ENCODE measurements around the gene ATP5PO. TPM values are rescaled to one million over a fixed set of nuclear protein-coding genes. Genes with fewer than 3 reads are reported as not detected.
"Not testable (repeated sequence)": the region's sequence is repeated elsewhere in the genome, so short reads cannot be mapped to it uniquely, and the experiment has no call there.

Gene ATP5PO
- total RNA-seq, 2 experiments from 2014 or later, result 167 TPM

- H3K27me3 Mint-ChIP-seq, result peaks cover 2% of the 10 kb centered on the region
- POLR2A ChIA-PET, result no interaction called here
- no peak for ATAC-seq (ENCODE audit: low read depth)
Observed at GRCh38 chr21:33885172-33885514, 30.5 kb downstream of the ATP5PO start.

GRCh38 chr21:33884376-33885171, 31.0 kb downstream of the ATP5PO start:
- H3K27ac Mint-ChIP-seq, result no peak overlapping the region
- no peak overlapping the region for H3K4me3 Mint-ChIP-seq
- peaks cover 2% of the 10 kb centered on the region for H3K27me3 Mint-ChIP-seq
- H3K36me3 Mint-ChIP-seq, result no peaks in the 10 kb centered on the region
- no peaks in the 10 kb centered on the region for H3K9me3 Mint-ChIP-seq
- POLR2A ChIA-PET, result no interaction called here
- DNase-seq, result no peak
- no peak for ATAC-seq (ENCODE audit: low read depth)
- peaks cover 2% of the 10 kb centered on the region for H3K4me1 Mint-ChIP-seq

More at GRCh38 chr21:33885172-33885514, 30.5 kb downstream of the ATP5PO start:
- Mint-ChIP-seq H3K9me3 (no peaks in the 10 kb centered on the region), H3K4me3 (no peak overlapping the region), H3K4me1 (peaks cover 2% of the 10 kb centered on the region), H3K27ac (no peak overlapping the region), H3K36me3 (no peaks in the 10 kb centered on the region)
- DNase-seq, result no peak

GRCh38 chr21:33883118-33883517, 32.5 kb downstream of the ATP5PO start:
- Mint-ChIP-seq H3K36me3 (no peaks in the 10 kb centered on the region), H3K9me3 (no peaks in the 10 kb centered on the region), H3K27me3 (peaks cover 4% of the 10 kb centered on the region), H3K4me1 (peaks cover 2% of the 10 kb centered on the region), H3K27ac (no peak overlapping the region), H3K4me3 (no peak overlapping the region)
- ATAC-seq (ENCODE audit: low read depth) (no peak), DNase-seq (no peak)
- POLR2A ChIA-PET, result no interaction called here

GRCh38 chr21:33881689-33882440, 33.7 kb downstream of the ATP5PO start:
- Mint-ChIP-seq H3K4me3 (no peak overlapping the region), H3K4me1 (peaks cover 2% of the 10 kb centered on the region), H3K9me3 (no peaks in the 10 kb centered on the region), H3K27ac (no peak overlapping the region), H3K27me3 (peaks cover 4% of the 10 kb centered on the region), H3K36me3 (no peaks in the 10 kb centered on the region)
- POLR2A ChIA-PET, result no interaction called here
- DNase-seq (no peak), ATAC-seq (ENCODE audit: low read depth) (no peak)

GRCh38 chr21:33880626-33881025, 35.0 kb downstream of the ATP5PO start:
- Mint-ChIP-seq H3K27me3 (peaks cover 4% of the 10 kb centered on the region), H3K4me1 (peaks cover 2% of the 10 kb centered on the region), H3K27ac (no peak overlapping the region), H3K36me3 (no peaks in the 10 kb centered on the region), H3K4me3 (no peak overlapping the region), H3K9me3 (no peaks in the 10 kb centered on the region)
- DNase-seq (no peak), ATAC-seq (ENCODE audit: low read depth) (no peak)
- POLR2A ChIA-PET, result interaction anchor here (0.6 kb wide), 1 partner anchor 19 kb away, joined by 8 read pairs; no protein-coding TSS in a partner anchor

- peaks cover 2% of the 10 kb centered on the region for H3K27me3 Mint-ChIP-seq
Observed at GRCh38 chr21:33878824-33879223, 36.8 kb downstream of the ATP5PO start.

GRCh38 chr21:33875026-33875695, 40.4 kb downstream of the ATP5PO start:
- POLR2A ChIA-PET, result no interaction called here
- no peak for DNase-seq

More at GRCh38 chr21:33878824-33879223, 36.8 kb downstream of the ATP5PO start:
- no peaks in the 10 kb centered on the region for H3K36me3 Mint-ChIP-seq
- POLR2A ChIA-PET, result no interaction called here
- DNase-seq (no peak), ATAC-seq (ENCODE audit: low read depth) (no peak)
- H3K27ac Mint-ChIP-seq, result no peak overlapping the region
- no peak overlapping the region for H3K4me3 Mint-ChIP-seq
- H3K9me3 Mint-ChIP-seq, result no peaks in the 10 kb centered on the region
- peaks cover 2% of the 10 kb centered on the region for H3K4me1 Mint-ChIP-seq

GRCh38 chr21:33874161-33874560, 41.4 kb downstream of the ATP5PO start:
- Mint-ChIP-seq H3K4me1 (no peaks in the 10 kb centered on the region), H3K36me3 (no peaks in the 10 kb centered on the region), H3K27ac (no peak overlapping the region), H3K27me3 (peaks cover 3% of the 10 kb centered on the region), H3K9me3 (no peaks in the 10 kb centered on the region), H3K4me3 (no peak overlapping the region)
- POLR2A ChIA-PET, result no interaction called here
- DNase-seq (no peak), ATAC-seq (ENCODE audit: low read depth) (no peak)

More at GRCh38 chr21:33875026-33875695, 40.4 kb downstream of the ATP5PO start:
- ATAC-seq (ENCODE audit: low read depth), result no peak
- no peaks in the 10 kb centered on the region for H3K36me3 Mint-ChIP-seq
- no peaks in the 10 kb centered on the region for H3K9me3 Mint-ChIP-seq
- no peak overlapping the region for H3K27ac Mint-ChIP-seq
- H3K4me1 Mint-ChIP-seq, result no peaks in the 10 kb centered on the region
- peaks cover 3% of the 10 kb centered on the region for H3K27me3 Mint-ChIP-seq
- no peak overlapping the region for H3K4me3 Mint-ChIP-seq

GRCh38 chr21:33872881-33873515, 42.6 kb downstream of the ATP5PO start:
- no peaks in the 10 kb centered on the region for H3K36me3 Mint-ChIP-seq
- H3K4me1 Mint-ChIP-seq, result no peaks in the 10 kb centered on the region
- POLR2A ChIA-PET, result no interaction called here
- no peak overlapping the region for H3K27ac Mint-ChIP-seq
- H3K4me3 Mint-ChIP-seq, result no peak overlapping the region
- no peak for ATAC-seq (ENCODE audit: low read depth)
- no peaks in the 10 kb centered on the region for H3K9me3 Mint-ChIP-seq
- peaks cover 2% of the 10 kb centered on the region for H3K27me3 Mint-ChIP-seq
- DNase-seq, result no peak

GRCh38 chr21:33871171-33871570, 44.4 kb downstream of the ATP5PO start:
- Mint-ChIP-seq H3K27ac (no peak overlapping the region), H3K4me3 (no peak overlapping the region), H3K36me3 (no peaks in the 10 kb centered on the region), H3K4me1 (peaks cover 3% of the 10 kb centered on the region), H3K9me3 (no peaks in the 10 kb centered on the region), H3K27me3 (peaks cover 2% of the 10 kb centered on the region)
- ATAC-seq (ENCODE audit: low read depth), result no peak
- POLR2A ChIA-PET, result no interaction called here
- no peak for DNase-seq

- H3K9me3 Mint-ChIP-seq, result no peaks in the 10 kb centered on the region
- no peak for DNase-seq
- POLR2A ChIA-PET, result interaction anchor here (0.6 kb wide), 1 partner anchor 250 kb away, joined by 3 read pairs; no protein-coding TSS in a partner anchor
- peaks cover 2% of the 10 kb centered on the region for H3K27me3 Mint-ChIP-seq
- peaks cover 3% of the 10 kb centered on the region for H3K4me1 Mint-ChIP-seq
- no peak overlapping the region for H3K27ac Mint-ChIP-seq
- H3K4me3 Mint-ChIP-seq, result no peak overlapping the region
- no peaks in the 10 kb centered on the region for H3K36me3 Mint-ChIP-seq
- ATAC-seq (ENCODE audit: low read depth), result no peak
Observed at GRCh38 chr21:33870768-33871167, 44.8 kb downstream of the ATP5PO start.

- POLR2A ChIA-PET, result no interaction called here
- peaks cover 3% of the 10 kb centered on the region for H3K4me1 Mint-ChIP-seq
- H3K9me3 Mint-ChIP-seq, result no peaks in the 10 kb centered on the region
- no peaks in the 10 kb centered on the region for H3K36me3 Mint-ChIP-seq
- no peak overlapping the region for H3K27ac Mint-ChIP-seq
- peaks cover 2% of the 10 kb centered on the region for H3K27me3 Mint-ChIP-seq
- DNase-seq (no peak), ATAC-seq (ENCODE audit: low read depth) (no peak)
- H3K4me3 Mint-ChIP-seq, result no peak overlapping the region
Observed at GRCh38 chr21:33869873-33870272, 45.7 kb downstream of the ATP5PO start.

GRCh38 chr21:33867868-33868267, 47.7 kb downstream of the ATP5PO start:
- POLR2A ChIA-PET, result interaction anchor here (0.7 kb wide), 1 partner anchor 27 kb away, joined by 6 read pairs; no protein-coding TSS in a partner anchor
- H3K27ac Mint-ChIP-seq; DNase-seq; H3K36me3 Mint-ChIP-seq; ATAC-seq (ENCODE audit: low read depth); H3K9me3 Mint-ChIP-seq; H3K4me1 Mint-ChIP-seq; H3K27me3 Mint-ChIP-seq: not testable (repeated sequence)
- H3K4me3 Mint-ChIP-seq, result peak overlapping the region; percentile 61
